ENCODE data around the gene UBE2QL1.

The UBE2QL1 gene

DNA sequence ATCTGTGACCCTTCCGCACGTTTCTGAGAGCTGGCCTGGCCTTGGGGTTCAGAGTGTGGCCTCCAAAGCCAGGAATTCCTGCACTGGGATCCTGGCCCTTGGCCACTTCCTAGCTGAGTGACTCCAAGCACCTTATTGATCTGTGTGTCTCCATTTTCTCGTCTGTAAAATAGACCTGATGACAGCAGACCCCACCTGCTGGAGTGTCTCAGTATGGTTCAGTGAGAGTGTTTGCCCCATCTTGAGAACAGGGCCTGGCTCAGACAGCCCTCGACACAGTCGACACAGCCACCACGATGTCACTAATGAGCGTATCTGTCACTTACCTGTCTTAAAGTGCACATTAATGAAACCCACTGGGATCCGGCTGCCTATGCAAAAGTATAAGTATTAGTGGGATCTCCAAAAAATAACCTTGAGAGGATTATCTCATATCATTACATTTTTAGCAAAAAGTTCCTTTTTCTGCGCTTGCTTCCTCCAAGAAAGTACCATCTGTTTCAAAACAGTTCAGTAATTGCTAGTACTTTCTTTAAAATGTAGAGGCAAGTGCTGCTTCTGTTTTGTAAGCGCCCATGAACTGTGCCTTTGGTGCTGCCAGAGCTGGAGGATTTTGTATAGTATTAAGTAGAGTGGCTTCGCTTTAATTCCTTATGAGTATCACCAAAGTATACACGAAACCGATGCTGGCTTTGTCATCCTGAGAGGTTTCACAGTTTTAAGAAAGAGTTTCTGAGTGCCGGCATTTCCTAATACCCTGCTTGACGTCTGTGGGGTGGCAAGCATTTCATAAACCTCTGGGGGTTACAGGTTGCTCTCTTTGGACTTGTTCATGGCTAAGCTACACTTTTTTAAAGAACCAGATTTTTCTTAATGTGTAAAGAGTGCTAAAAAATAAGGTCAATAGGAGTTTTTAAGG lies 31.7 kb downstream of the UBE2QL1 start:
- no peak for DNase-seq

DNA sequence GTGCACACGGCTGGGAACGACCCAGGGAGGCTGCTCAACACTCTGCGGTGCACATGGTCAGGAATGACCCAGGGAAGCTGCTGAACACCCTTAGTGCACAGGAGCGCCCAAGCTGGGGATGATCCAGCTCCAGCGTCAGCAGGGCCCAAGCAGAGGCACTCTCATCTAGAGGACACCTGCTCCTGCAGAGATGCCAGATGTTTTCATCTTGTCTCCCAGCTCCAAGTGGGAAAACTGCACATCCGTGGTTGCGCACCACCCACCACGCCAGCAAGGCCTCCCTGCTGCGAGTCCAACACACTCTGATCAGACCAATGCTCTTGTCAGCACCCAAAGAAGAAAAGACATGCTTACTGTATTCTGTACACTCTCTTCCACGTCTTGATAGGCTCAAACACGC lies 34.1 kb downstream of the UBE2QL1 start:
- DNase-seq, result no peak

DNA sequence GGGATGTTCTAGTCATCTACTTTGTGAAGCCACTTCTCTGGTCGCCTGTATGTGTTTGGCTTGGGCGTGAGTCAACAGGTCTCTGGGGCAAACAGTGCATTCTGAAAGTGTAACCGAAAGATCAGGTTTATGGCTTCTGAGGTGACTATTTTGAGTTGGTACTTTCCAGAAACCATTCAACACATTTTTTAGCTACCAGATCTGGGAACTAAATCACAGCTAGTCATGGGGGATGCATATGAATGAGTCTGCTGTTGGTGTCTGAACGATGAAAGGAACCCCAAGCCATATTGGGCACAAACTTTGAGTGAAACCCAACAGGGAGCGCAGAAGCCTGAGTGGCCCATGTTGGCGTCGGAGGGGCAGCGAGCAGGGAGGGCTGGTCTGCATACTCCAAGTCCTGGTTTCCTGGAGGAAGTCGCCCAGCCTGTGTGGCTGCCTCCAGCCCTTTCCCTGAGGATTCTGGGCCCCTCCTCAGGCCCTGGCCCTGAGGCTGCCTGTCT lies 35.3 kb downstream of the UBE2QL1 start:
- DNase-seq, result no peak

DNA sequence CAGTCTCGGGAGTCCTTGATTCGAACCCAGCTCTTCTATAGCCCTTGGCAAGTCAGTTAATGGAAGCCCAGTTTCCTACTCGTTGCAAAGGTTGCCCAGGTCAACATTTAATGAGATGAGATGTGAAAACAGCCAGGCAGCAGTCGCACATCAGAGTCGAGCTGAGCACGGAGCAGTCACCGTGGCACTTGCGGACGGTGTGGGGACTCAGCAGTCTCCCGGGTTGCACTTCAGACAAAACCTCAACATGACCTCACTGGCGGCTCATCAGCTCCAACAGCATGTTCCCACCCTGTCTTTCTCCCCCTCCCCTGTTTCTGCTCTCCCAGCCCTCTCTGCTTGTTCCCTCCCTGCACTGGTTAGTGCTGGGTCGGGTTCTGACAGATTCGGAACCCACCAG lies 35.8 kb downstream of the UBE2QL1 start:
- no peak for DNase-seq

DNA sequence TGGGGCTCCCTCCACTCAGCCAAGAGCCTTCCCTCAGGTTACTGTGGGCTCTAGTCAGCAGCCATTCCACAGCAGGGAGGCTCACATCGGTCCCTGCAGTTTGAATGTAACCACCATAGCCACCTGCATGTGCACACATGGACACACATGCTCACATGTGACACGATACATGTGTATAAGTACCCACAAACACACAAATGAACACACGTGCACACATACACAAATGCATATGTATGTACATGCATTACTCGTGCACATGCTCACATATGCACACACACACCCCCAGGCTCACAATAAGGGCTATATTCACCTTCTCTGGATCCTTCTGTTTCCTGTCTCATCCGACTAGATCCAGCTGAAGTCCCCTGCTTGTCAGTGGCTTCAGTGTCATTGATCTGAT lies 36.2 kb downstream of the UBE2QL1 start:
- no peak for DNase-seq

DNA sequence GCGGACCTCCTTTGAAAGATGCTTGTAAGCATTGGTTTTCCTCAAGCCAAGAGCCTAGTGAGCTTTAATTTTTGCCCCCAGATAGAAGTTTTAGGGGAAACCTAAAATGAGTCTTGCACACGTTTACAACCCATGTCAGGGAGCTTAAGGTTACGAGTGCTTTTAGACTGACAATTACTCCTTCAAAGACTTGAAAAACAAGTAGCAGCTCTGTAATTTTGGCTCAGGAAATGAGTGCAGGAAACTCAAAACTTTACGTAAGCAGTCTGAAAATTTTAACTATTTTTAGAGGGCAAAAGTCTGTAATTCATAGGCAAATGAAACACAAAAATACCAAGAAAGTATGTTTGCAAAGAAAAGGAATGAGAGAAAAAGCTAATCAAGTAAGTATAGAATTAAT lies 36.8 kb downstream of the UBE2QL1 start:
- DNase-seq, result no peak

DNA sequence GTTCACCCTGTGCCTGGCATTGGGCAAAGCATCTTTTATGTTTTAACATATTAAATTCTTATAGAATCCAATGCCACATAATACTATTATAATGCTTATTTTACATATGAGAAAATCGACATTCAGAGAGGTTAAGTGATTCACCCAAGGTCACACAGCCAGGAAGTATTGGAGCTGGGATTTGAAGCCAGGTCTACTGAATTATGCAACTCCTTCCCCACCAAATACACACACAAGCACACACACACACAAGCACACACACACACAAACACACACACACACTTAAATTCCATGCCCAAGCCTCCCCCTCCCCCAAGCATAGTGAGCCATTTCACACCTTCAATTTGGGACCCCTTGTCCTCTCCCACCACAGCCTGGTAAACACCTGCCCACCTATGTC lies 37.4 kb downstream of the UBE2QL1 start:
- no peak for DNase-seq

DNA sequence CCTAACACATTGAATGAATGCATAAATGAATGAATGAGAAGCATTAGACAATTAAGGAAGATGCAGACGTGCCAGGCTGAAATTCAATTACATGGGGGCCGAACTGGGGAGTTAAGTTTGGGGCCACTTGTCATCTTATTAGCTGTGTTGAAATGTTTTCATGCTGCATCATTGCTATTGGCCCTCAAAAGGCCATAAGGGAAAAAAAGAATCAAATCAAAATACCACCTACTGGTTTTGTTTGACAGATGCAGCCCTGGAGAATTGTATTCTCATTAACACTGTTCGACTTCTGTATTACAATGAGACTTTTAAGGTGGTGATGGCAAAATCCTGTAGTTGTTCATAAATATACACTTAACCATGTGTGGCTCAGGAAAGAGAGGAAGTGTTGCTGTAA lies 38.4 kb downstream of the UBE2QL1 start:
- DNase-seq, result no peak

DNA sequence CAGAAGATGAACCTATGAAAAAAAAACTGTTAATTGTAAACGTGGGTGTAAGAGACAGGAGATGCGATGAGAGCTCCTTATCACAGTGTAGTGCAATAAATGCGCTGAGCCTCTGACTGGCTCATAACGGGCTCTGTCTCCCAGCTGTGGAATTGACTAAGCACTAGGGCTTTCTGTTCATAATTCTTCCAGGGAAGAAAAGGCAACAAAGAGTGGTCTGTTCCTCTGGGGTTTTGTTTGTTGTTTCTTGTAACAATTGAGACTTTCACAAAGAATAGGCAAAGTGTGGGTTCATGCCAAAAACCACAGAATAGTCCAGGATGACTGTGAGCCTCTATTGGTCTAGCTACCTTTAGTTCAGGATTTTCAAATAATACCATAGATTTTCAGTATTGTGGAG lies 39.4 kb downstream of the UBE2QL1 start:
- no peak for DNase-seq

DNA sequence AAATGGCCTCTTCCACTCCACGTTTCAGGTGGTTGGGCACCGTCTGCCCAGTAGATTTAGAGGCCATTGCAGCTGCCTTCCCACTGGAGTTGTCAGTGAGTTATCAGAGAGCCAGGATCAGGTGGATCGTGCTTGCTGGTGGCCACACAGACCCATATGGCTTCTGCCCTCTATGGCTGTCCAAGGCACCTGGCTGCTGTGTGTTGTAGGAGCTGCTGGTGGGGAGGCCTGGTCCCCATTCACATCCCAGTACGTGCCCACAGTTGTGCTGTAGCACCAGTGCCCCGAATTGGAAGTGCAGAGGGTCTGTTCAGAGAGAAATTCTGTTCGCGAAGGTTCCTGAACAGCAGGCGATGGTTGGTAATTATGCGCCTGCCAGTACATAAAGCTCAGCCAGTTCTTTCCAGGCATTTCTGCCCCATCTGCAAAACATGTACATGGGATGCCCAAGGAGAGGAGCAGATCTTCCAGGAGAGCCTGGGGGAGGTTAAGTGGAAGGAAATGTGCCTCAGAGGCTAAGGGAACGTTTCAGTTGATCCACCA lies 41.1 kb downstream of the UBE2QL1 start:
- no peak for DNase-seq

DNA sequence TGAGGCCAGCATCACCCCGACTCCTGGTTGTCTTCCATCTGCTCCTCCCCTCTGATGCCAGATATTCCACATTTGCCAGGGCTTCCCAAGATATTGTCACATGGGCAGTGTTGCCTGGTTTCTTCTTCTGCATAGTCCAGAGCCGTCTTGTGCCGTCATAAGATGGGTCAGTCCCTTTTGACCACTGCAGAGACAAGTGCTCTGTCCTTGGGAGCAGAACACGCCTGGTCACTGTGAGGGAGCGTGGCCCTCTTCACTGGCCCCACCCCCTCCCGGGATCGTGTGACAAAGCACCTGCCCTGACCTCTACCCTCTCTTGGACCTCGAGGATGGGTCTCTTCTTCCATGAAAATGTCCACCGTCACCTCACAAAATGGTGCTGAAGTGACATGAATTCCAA lies 41.6 kb downstream of the UBE2QL1 start:
- no peak for DNase-seq

DNA sequence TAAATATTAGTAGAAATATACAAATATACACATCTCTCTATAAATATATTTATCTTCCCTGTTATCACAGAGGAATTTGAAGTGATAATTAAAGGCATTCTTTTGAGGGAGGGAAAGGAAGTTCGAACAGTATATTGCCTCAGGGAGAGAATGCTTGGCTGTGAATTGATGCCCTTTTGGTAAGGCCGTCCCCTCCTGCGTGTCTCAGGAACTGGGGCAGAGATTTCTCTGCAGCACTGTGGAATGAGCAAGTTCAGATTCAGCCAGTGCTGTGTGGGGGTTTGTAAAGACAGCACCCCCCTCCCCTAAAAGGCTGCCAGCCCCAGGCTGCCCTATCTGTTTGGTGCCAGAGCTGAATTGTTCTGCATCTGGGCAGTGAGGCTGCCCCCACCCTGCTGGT lies 42.0 kb downstream of the UBE2QL1 start:
- DNase-seq, result no peak

DNA sequence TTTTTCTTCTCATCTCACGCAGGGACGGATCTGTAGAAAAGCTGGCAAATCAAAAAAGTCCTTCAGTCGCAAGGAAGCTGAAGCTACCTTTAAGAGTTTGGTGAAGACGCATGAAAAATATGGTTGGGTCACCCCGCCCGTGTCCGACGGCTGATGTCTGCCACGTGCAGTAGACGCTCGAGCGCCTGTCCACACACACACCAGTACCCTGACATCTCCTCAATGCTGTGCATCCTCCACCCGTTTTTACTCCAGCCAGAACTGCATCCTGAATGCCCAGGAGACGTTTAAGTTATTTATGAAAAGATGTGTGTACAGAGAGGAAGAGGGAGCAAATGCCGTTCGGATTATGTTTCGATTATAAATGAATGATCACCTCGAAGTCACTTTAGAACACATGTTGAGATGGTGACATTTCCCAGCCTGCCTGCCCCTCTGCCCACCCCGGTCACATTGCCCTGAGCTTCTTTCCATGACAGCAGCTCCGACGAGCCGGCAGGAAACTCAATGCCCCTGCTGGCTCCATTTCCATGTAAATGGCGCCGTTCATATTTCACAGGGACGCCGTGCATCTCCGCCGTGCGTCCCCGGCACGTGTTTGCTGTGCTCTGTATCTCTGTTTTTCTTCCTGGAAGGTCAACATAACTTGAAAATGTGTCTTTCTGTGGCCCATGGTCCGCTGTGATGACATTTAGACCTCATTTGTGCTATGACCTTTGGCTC lies 42.7 kb downstream of the UBE2QL1 start:
- DNase-seq, result no peak

DNA sequence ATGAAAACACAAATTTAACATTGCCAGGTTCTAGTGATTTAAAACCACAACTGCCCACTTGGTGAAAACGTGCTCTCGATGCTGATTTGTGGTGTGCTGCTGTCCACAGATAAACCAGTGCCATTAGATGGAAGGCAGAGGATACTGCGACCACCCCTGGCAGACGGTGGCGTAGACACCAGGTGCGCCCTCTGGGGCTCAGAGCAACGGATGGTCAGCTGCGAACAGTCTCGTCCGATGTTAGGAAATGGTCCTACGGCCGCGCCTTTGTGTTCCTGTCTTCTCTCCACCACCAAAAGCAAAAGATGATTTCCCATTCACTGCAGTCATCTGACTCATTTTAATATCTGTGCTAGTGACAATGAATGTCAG lies 43.2 kb downstream of the UBE2QL1 start:
- no peak for DNase-seq

DNA sequence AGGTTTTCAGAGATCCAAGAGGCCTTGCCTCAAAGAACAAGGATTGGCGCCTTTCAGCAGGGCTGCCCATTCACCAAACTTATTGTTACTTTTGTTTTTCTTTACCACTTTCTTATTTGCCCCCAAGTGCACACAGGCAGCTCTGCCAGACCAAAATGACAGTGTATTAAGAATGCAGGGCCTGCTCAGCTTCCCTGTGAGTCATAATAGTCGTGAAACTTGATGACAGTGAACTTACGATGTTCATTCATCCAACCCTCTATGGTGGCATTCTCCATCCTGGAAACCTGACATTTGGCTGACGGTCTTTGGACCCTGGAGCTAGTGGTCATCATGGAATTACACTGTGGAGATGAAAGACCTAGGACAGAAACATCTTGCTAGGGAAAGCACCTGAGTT lies 44.3 kb downstream of the UBE2QL1 start:
- no peak for DNase-seq

DNA sequence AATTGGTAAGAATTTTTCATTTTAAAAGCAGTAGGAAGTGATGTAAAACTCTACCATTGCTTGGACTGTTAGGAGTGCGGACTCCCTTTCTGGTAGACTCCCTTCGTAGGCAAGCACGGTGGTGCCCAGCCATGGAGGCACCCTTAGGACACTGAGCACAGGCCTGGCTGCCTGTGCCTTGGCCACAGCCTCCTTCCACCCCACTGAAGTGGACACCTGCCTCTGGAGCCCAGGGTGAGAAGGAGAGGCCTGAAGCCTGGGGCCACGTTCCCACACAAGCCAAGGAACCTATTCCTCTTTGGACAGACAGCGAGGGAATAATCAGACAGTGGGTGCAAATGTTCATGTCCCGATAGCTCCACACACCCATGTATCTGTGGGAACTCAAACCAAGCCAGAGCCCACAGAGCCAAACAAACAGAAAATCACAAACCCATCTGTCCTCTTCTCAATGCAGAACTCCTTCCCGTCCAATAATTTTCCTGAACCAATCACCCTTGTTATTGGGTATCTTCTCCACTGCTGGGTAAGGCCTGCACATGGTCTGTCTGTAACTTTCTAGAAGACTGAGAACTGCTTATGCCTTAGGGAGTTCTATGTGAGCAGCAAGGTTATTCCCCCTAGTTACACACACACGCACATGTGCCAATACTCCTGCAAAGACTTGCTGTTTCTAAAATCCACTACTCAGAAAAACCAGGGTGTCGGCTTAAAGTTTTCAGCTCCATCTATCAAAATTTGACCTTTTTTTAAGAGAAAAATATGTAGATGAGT lies 45.2 kb downstream of the UBE2QL1 start:
- DNase-seq, result no peak

DNA sequence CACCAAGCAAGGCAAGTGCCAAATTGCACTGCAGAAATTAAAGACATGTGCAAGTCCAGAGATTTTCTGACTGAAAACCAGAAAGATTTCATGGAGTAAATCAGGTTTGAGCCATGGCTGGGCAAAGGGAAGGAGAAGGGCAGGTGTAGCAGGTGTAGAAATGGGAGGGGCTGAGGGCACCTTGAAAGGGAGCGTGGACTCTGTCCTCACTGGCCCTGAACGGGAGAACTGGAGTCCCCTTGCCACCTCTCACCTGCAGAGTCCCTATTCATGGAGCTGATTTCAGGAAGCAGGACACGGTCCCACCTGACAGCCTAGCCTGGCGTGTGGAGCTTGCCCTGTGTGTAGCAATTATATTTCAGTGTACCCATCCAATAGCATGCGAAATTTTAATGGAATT lies 46.3 kb downstream of the UBE2QL1 start:
- DNase-seq, result no peak

DNA sequence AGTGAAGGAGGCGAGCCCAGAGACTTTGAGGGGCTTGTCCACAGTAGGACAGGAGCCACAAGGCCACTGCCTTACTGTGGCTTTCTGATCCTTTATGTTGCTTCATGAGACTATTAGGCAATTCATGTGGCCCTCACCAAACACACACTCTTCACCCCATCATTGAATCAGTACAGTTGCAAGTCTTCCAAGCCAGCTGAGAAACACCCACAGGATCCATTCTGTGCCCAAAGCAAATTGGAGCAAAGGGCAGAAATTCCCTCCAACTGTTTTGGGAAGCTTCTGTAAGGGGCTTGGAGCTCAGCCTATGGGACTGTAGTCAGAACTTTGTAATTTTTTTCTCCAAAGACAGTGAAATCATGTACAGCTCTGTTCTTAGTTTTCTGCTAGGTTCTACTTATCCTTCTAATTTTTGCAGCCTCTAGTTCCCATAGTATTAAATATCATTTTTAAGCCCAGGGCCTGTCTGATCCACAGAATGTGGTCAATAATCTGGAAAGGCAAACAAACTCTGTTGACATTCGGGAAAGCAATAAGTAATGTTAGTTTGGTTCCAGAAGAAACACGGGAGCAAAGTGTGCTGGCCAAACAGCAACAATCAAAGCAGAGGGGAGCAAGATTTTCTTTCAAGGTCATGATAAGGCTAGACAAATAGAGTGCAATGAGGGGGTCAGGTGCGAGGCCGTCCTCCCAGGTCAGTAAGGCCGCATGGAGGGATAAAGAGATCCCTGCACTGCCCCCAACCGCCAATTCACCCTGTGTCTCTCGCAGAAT lies 47.0 kb downstream of the UBE2QL1 start:
- DNase-seq, result no peak

DNA sequence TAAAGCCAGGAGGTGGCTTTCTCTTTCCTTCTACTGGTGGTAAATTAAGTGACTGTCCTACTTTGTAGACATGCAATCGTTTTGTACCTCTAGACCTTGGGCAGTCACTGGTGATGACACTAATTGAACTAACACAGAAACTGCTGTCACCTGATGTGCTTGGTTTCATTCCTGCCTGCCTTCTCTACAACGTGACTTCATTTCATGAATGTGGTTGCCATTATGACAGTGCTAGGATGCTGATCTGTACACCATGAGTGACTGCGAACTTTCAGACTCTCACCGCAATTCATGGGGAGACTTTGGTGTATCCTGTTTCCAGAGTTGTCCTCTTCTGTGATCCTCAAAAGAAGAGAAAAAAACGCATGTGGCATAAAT lies 47.5 kb downstream of the UBE2QL1 start:
- no peak for DNase-seq

DNA sequence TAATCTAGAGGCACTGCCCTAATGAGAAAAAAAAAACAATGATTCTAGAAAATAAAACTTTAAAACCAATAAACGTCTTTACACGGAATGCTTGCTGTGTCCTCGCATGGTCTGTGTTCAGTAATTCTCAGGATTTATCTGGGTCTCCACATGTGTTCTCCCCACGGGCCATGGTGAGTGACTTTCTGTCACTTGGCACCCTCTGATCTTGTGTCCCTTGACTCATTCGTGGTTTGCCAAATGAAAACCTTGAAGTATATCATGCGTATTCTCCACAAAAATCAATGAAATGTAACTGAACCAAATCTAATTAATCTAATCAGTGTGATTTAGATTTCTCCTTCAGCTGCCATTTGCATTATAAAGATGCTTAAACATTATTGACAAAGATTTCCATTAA lies 48.0 kb downstream of the UBE2QL1 start:
- no peak for DNase-seq

DNA sequence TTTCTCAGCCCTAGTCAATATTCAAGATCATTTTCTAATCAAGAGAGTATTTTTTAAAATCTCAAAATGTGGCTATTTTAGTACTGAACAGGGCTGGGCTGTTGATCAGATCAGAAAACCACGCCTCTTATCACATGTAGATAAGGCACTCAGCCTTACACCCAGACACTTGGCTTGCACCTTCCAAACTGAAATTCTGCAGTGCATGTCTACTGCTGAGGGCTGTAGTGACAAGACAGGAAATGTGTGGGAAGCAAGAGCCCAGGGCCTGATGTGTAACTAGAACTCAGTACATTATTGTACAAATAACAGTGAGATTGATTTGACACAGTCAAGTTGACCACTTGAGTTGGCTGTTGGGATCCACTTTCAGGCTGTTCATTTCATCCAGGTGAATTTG lies 48.6 kb downstream of the UBE2QL1 start:
- no peak for DNase-seq

DNA sequence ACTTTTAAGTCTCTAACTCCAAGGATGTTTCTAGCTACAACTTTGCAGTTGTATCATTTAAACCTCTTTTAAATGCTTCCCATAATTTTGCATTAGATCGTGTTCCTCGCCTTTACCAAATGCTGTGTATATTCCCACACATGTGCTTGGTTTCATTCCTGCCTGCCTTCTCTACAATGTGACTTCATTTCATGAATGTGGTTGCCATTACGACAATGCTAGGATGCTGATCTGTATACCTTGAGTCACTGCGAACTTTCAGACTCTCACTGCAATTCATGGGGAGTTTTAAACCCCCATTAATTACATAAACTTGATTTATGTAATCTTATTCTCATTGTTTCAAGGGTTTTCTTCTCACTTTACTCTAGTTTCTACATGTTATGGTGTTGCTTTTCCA lies 50.3 kb downstream of the UBE2QL1 start:
- DNase-seq, result no peak

DNA sequence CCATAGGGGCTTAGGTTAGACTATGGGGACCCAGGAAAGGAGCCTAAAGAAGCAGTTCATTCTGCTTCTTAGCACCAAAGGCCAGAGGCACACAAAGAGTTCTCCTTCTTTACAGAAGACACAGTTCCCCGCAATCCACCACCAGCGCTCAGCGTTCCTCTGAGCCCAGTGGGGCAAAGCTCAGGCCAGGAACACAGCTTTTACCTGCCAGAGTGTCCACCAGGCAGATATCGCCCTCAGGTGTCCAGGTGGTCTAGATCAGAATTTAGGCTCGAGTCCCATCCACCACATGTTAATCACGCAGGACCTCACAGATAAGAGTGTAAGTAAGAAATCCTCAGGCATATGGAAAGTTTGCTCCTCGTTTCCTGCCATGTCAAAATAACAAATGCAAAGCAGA lies 53.0 kb downstream of the UBE2QL1 start:
- DNase-seq, result no peak
